PC-9 (cell line): Measurements from ENCODE around the gene PRR33.

Experiments used
- CTCF ChIP-seq: fragments of 200-600 bp; sonication (generic); conservative IDR thresholded peaks from 2 replicates; pipeline ENCODE4 v1.6.1; 2017; ENCODE audit warnings: mixed run types, antibody characterized with exemption, mild to moderate bottlenecking, moderate library complexity
- EZH2 ChIP-seq: fragments of 200-600 bp; sonication (generic); IDR thresholded peaks from 2 replicates; pipeline ENCODE4 v1.8.0; 2017; ENCODE audit warnings: antibody characterized with exemption, low read depth

GRCh38 chr11:1879342-1879940 is 12.3 kb downstream of the PRR33 start:
- TF ChIP-seq CTCF (no peak), EZH2 (no peak)
